Measurements from ENCODE around the gene PDE1A.

GRCh38 chr2:182444170-182444569 is 17.3 kb upstream of the PDE1A start:
- TF ChIP-seq CTCF (conservative IDR thresholded peaks at IDR 0.05; ENCODE audit: low read length) (no peak), EZH2phosphoT487 (IDR thresholded peaks at IDR 0.05; ENCODE audit: borderline replicate concordance, low read depth, low read length) (no peak)
